Right cardiac atrium (tissue), 5 donors: ENCODE measurements around the gene RIPK4. TPM values are rescaled to one million over a fixed set of nuclear protein-coding genes. Genes with fewer than 3 reads are reported as not detected.

Experiments used
- ATAC-seq, 2 donors: fragments of 200-7000 bp; cut with Tn5 transposase; one replicate each; pipeline versions ENCODE4 v1.8.0 to v1.9.1; 2020; ENCODE audit warnings: moderate library complexity in 2 of 2, mild to moderate bottlenecking in 1 of 2
- DNase-seq, 3 donors: peaks; one replicate each; pipeline ENCODE4 v3.0.0-alpha.2; 2020
- H3K27ac ChIP-seq: one replicate; pipeline ENCODE4 v1.5.1; 2013; ENCODE audit warnings: mild to moderate bottlenecking, low read length, control low read depth, moderate library complexity
- H3K27me3 ChIP-seq: one replicate; pipeline ENCODE4 v1.6.1; 2013; ENCODE audit not compliant: control insufficient read depth, insufficient read depth
- H3K4me1 ChIP-seq: one replicate; pipeline ENCODE4 v1.6.1; 2013; ENCODE audit warnings: low read length; ENCODE audit not compliant: control insufficient read depth, insufficient read depth
- H3K4me3 ChIP-seq: one replicate; pipeline ENCODE4 v1.5.1; 2013; ENCODE audit warnings: low read length, control low read depth
- H3K9me3 ChIP-seq: one replicate; pipeline ENCODE4 v1.6.1; 2013; ENCODE audit warnings: low read length; ENCODE audit not compliant: control insufficient read depth
- WGBS: extraction: QIAGEN DNeasy Blood & Tissue Kit; methylation state at CpG from one replicate; pipeline ENCODE4 v1.1.7; 2013; 5-methylcytosine and 5-hydroxymethylcytosine counted together
- intact Hi-C, 4 donors: fragments of 100-400 bp; cut with DNase I; formaldehyde crosslinking; loops; one replicate each; pipeline versions ENCODE4 v1.11.0 to v1.14.0; 2022 to 2023
- polyA plus RNA-seq: library from polyadenylated mRNA; stranded (reverse); fragments of 200-250 nt; gene quantifications from one replicate; pipeline ENCODE4 v1.2.3, GENCODE V29; 2013
- total RNA-seq, 4 donors: library from RNA; stranded (reverse); fragmentation: NEBNext Ultra II Directional; extraction: Animal tissue kit (Norgen Biotek cat#: 25700); gene quantifications; one replicate each; pipeline ENCODE4 v1.2.1, GENCODE V29; 2021
- donor health status: healthy with polysubstance abuse.
- donor health status: DM: no; HTN: yes; CAD: no.
- donor health status: DM: no; HTN: no; CAD: no.
- donor health status: DM: no; HTN: yes; CAD: no; lungs with severe emphysema.
- donor health status: DM: yes; HTN: yes; CAD: no.

RIPK4 gene
- total and polyA plus RNA-seq, 5 donors = 0.70 to 1.2 (median 0.91) TPM

- 4% methylated on average over 17 of the region's 17 CpGs for WGBS
- Histone ChIP-seq H3K4me1 (peaks cover 2% of the 10 kb centered on the region), H3K27ac (no peak overlapping the region), H3K4me3 (peak overlapping the region; percentile 24), H3K27me3 (no peaks in the 10 kb centered on the region), H3K9me3 (no peaks in the 10 kb centered on the region)
- ATAC-seq = peak; percentile 31 to 44
- no peak for DNase-seq
- intact Hi-C loops = loop anchor here in 1 of 4 donors (10.0 kb wide), 1 partner anchor 124 kb away; no protein-coding TSS in a partner anchor
These were observed 1.7 kb upstream of the RIPK4 start for GRCh38 chr21:41768437-41769042.

GRCh38 chr21:41767606-41768436 is 969 bp upstream of the RIPK4 start:
- Histone ChIP-seq H3K27me3 (no peaks in the 10 kb centered on the region), H3K4me1 (peaks cover 2% of the 10 kb centered on the region), H3K27ac (no peak overlapping the region), H3K9me3 (no peaks in the 10 kb centered on the region), H3K4me3 (peak overlapping the region; percentile 5)
- intact Hi-C loops = loop anchor here in 1 of 4 donors (10.0 kb wide), 1 partner anchor 123 kb away; no protein-coding TSS in a partner anchor
- DNase-seq (no peak), ATAC-seq (no peak)
- WGBS = 5% methylated on average over 26 of the region's 26 CpGs

- 12% methylated on average over 88 of the region's 88 CpGs for WGBS
- intact Hi-C loops = loop anchor here in 1 of 4 donors (10.0 kb wide), 1 partner anchor 121 kb away; no protein-coding TSS in a partner anchor
- no peaks in the 10 kb centered on the region for H3K9me3 ChIP-seq
- H3K27me3 ChIP-seq = no peaks in the 10 kb centered on the region
- ATAC-seq (no peak), DNase-seq (no peak)
- H3K4me1 ChIP-seq = peaks cover 2% of the 10 kb centered on the region
- H3K4me3 ChIP-seq = peak overlapping the region; percentile 44
- H3K27ac ChIP-seq = no peak overlapping the region
These were observed 624 bp downstream of the RIPK4 start for GRCh38 chr21:41765973-41766882.

- Histone ChIP-seq H3K9me3 (no peaks in the 10 kb centered on the region), H3K4me3 (no peak overlapping the region), H3K4me1 (peaks cover 2% of the 10 kb centered on the region), H3K27ac (no peak overlapping the region), H3K27me3 (no peaks in the 10 kb centered on the region)
- 69% methylated on average over 11 of the region's 11 CpGs for WGBS
- intact Hi-C loops = loop anchor here in 1 of 4 donors (10.0 kb wide), 1 partner anchor 121 kb away; no protein-coding TSS in a partner anchor
- no peak for DNase-seq
- no peak for ATAC-seq
These were observed 1.4 kb downstream of the RIPK4 start for GRCh38 chr21:41765420-41765821.

- H3K27ac ChIP-seq = no peak overlapping the region
- intact Hi-C loops = loop anchor here in 1 of 4 donors (10.0 kb wide), 1 partner anchor 120 kb away; no protein-coding TSS in a partner anchor
- DNase-seq = no peak
- WGBS = 80% methylated on average over 7 of the region's 7 CpGs
- no peaks in the 10 kb centered on the region for H3K9me3 ChIP-seq
- no peak overlapping the region for H3K4me3 ChIP-seq
- no peaks in the 10 kb centered on the region for H3K27me3 ChIP-seq
- ATAC-seq = no peak
- peaks cover 2% of the 10 kb centered on the region for H3K4me1 ChIP-seq
These were observed 2.1 kb downstream of the RIPK4 start for GRCh38 chr21:41764558-41765419.

GRCh38 chr21:41763996-41764395 is 2.9 kb downstream of the RIPK4 start:
- WGBS = 61% methylated on average over 8 of the region's 8 CpGs
- peaks cover 2% of the 10 kb centered on the region for H3K4me1 ChIP-seq
- H3K27me3 ChIP-seq = no peaks in the 10 kb centered on the region
- ATAC-seq (no peak), DNase-seq (no peak)
- H3K27ac ChIP-seq = no peak overlapping the region
- no peak overlapping the region for H3K4me3 ChIP-seq
- intact Hi-C loops = loop anchor here in 1 of 4 donors (10.0 kb wide), 1 partner anchor 119 kb away; no protein-coding TSS in a partner anchor
- no peaks in the 10 kb centered on the region for H3K9me3 ChIP-seq

- 45% methylated on average over 21 of the region's 21 CpGs for WGBS
- no peak for DNase-seq
- Histone ChIP-seq H3K27ac (no peak overlapping the region), H3K4me1 (peaks cover 2% of the 10 kb centered on the region), H3K4me3 (no peak overlapping the region), H3K27me3 (no peaks in the 10 kb centered on the region), H3K9me3 (no peaks in the 10 kb centered on the region)
- intact Hi-C loops = loop anchor here in 1 of 4 donors (10.0 kb wide), 1 partner anchor 119 kb away; no protein-coding TSS in a partner anchor
- no peak for ATAC-seq
These were observed 3.4 kb downstream of the RIPK4 start for GRCh38 chr21:41763398-41763931.

GRCh38 chr21:41762753-41763152 is 4.1 kb downstream of the RIPK4 start:
- Histone ChIP-seq H3K27ac (no peak overlapping the region), H3K9me3 (no peaks in the 10 kb centered on the region), H3K4me3 (no peak overlapping the region), H3K27me3 (no peaks in the 10 kb centered on the region), H3K4me1 (no peaks in the 10 kb centered on the region)
- WGBS = 53% methylated on average over 16 of the region's 16 CpGs
- DNase-seq (no peak), ATAC-seq (no peak)
- intact Hi-C loops = loop anchor here in 1 of 4 donors (10.0 kb wide), 1 partner anchor 118 kb away; no protein-coding TSS in a partner anchor

GRCh38 chr21:41761934-41762635 is 4.8 kb downstream of the RIPK4 start:
- Histone ChIP-seq H3K4me3 (peak overlapping the region; percentile 23), H3K27ac (no peak overlapping the region), H3K4me1 (no peaks in the 10 kb centered on the region), H3K27me3 (no peaks in the 10 kb centered on the region), H3K9me3 (no peaks in the 10 kb centered on the region)
- intact Hi-C loops = loop anchor here in 1 of 4 donors (10.0 kb wide), 1 partner anchor 117 kb away; no protein-coding TSS in a partner anchor
- ATAC-seq (peak; percentile 15 to 47), DNase-seq (peak; percentile 46 to 80 (median 78))
- WGBS = 34% methylated on average over 22 of the region's 22 CpGs
